HG03439 (cell line): Measurements from ENCODE around the gene ZNF133.

Experiments used
- ATAC-seq: cut with Tn5 transposase; IDR thresholded peaks from one replicate; pipeline ENCODE4 v1.9.1; 2021; ENCODE audit warnings: mild to moderate bottlenecking, moderate library complexity; ENCODE audit not compliant: unreplicated experiment

Gene ZNF133

DNA sequence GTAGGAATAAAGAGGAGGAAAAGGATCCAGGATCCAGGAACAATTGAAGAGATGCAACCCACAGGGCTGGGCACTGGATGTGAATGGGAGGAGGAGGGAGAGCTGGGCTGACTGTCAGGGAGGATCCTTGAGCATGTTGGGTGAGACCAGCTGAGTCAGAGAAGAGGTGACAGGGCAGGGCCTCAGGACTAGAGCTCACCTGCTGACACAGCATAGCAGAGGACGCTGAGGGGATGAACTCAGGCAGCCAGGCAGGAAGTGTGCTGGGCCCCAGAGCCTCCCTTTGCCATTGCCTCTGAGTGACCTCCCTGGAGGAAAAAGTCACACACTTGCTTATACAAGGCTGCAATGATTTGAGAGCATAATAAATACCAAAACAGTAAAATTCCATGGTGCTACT, 72.3 kb downstream of the ZNF133 start:
- ATAC-seq = no peak

DNA sequence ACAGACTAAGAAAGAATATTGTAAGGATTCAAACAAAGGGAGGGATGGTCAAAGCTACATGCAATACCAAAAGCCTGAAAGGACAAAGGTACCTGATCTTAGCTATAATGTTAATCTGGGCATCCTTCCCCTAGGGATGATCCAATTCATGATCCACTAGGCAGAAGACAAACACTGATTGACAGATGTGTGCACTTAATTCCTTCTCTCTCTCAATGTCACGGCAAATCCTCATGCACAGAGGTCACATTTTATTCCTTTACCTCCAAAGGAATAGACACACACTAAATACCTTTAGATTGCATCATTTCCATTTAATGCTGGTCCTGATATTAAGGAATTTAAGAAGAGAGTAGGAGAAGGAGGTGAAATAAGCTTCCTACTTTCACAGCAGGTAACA, 73.4 kb downstream of the ZNF133 start:
- ATAC-seq = no peak

DNA sequence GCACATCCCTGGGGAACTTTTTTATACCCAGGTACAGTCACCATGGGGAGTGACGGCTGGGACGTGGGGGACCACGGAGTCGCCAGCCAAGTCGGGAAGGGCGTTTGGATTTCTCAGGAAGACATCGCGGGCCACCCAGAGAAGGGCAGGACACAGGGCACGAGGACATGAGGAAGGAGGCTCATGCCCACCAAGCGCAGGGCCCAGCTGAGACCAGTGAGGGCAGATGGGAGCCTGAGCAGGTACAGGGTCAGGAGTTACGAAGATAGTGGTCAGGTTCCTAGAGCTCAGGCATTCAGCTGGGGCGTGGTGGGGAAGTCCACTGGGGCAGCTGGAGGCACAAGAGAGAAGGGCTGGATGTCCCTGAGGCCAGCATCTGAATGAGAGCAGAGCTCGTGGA, 74.6 kb downstream of the ZNF133 start:
- ATAC-seq = no peak

DNA sequence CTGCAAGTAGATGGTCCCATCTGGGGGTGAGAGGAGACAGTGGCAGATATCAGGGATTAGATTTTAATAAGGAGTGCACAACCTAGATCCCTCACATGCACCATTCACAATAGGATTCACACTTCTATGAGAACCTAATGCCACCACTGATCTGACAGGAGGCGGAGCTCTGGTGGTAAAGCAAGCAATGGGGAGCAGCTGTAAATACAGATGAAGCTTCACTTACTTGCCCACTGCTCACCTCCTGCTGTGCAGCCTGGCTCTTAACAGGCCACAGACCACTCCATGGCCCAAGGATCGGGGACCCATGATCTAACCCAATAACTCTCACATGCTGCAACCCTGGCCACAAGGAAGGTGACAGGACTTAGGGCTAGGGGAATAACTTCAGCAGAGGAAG, 75.4 kb downstream of the ZNF133 start:
- ATAC-seq = no peak

DNA sequence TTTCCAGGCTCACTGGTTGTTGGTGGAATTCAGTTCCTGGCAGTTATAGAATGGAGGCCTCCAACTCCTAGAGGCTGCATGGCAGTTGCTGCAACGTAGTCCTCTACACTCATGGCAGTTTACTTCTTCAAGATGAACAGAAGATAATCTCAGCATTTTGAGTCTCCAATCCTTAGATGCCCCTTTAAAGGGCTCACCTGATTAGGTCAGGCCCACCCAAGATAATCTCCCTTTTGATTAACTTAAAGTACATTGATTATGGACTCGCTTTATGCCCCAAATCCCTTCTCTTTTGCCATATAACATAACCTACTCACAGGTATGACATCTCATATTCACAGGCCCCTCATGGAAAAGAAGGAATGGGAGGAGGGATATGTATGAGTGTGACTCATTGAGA, 76.4 kb downstream of the ZNF133 start:
- ATAC-seq = no peak
